ENCODE measurements around the gene DNPH1. TPM values are rescaled to one million over a fixed set of nuclear protein-coding genes. Genes with fewer than 3 reads are reported as not detected.

The DNPH1 gene
- total and polyA plus RNA-seq, 9 of the 15 experiments (the other 6 are each of a cell fraction or from before 2014, with no cell fraction given): 7.3 to 300 (median 68.7) TPM

DNA sequence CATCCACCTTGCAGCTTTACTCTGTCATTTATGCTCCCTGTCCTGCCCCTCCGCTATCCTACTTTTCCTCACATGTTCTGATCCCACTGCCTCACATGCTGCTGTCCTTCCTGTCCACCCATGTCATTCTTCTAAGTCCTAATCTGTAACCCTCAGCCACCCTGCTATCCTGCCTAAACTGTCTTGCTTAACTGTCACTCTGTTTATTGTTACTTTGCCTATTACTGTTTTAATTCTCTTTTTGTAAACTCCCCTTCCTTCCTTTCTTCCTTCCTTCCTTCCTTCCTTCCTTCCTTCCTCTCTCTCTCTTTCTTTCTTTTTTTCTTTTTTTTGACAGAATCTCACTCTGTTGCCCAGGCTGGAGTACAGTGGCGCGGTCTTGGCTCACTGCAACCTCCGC, 45.8 kb downstream of the DNPH1 start (continued):
- TF ChIP-seq, protein P1, sequence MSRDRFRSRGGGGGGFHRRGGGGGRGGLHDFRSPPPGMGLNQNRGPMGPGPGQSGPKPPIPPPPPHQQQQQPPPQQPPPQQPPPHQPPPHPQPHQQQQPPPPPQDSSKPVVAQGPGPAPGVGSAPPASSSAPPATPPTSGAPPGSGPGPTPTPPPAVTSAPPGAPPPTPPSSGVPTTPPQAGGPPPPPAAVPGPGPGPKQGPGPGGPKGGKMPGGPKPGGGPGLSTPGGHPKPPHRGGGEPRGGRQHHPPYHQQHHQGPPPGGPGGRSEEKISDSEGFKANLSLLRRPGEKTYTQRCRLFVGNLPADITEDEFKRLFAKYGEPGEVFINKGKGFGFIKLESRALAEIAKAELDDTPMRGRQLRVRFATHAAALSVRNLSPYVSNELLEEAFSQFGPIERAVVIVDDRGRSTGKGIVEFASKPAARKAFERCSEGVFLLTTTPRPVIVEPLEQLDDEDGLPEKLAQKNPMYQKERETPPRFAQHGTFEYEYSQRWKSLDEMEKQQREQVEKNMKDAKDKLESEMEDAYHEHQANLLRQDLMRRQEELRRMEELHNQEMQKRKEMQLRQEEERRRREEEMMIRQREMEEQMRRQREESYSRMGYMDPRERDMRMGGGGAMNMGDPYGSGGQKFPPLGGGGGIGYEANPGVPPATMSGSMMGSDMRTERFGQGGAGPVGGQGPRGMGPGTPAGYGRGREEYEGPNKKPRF (IDR thresholded peaks at IDR 0.05; ENCODE audit: low read depth, low read length): no peak
- no peak for TF ChIP-seq RUNX1 (IDR thresholded peaks at IDR 0.05; ENCODE audit: low read depth)
- TF ChIP-seq, protein P2, sequence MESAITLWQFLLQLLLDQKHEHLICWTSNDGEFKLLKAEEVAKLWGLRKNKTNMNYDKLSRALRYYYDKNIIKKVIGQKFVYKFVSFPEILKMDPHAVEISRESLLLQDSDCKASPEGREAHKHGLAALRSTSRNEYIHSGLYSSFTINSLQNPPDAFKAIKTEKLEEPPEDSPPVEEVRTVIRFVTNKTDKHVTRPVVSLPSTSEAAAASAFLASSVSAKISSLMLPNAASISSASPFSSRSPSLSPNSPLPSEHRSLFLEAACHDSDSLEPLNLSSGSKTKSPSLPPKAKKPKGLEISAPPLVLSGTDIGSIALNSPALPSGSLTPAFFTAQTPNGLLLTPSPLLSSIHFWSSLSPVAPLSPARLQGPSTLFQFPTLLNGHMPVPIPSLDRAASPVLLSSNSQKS (CRISPR knock-in tag; IDR thresholded peaks at IDR 0.05): no peak
- TF ChIP-seq KDM2B (CRISPR knock-in tag; IDR thresholded peaks at IDR 0.05): no peak
- TF ChIP-seq POLR3G (IDR thresholded peaks at IDR 0.05; ENCODE audit: extremely low read depth, insufficient read length, insufficient replicate concordance): no peak
- TF ChIP-seq ZNF76 (CRISPR knock-in tag; IDR thresholded peaks at IDR 0.05; ENCODE audit: borderline replicate concordance): 0 out of 2 replicates have a peak, but pooled peaks have one; percentile 13
- TF ChIP-seq, protein P3, sequence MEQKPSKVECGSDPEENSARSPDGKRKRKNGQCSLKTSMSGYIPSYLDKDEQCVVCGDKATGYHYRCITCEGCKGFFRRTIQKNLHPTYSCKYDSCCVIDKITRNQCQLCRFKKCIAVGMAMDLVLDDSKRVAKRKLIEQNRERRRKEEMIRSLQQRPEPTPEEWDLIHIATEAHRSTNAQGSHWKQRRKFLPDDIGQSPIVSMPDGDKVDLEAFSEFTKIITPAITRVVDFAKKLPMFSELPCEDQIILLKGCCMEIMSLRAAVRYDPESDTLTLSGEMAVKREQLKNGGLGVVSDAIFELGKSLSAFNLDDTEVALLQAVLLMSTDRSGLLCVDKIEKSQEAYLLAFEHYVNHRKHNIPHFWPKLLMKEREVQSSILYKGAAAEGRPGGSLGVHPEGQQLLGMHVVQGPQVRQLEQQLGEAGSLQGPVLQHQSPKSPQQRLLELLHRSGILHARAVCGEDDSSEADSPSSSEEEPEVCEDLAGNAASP (IDR thresholded peaks at IDR 0.05): no peak
- TF ChIP-seq, protein P4, sequence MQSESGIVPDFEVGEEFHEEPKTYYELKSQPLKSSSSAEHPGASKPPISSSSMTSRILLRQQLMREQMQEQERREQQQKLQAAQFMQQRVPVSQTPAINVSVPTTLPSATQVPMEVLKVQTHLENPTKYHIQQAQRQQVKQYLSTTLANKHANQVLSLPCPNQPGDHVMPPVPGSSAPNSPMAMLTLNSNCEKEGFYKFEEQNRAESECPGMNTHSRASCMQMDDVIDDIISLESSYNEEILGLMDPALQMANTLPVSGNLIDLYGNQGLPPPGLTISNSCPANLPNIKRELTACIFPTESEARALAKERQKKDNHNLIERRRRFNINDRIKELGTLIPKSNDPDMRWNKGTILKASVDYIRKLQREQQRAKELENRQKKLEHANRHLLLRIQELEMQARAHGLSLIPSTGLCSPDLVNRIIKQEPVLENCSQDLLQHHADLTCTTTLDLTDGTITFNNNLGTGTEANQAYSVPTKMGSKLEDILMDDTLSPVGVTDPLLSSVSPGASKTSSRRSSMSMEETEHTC (IDR thresholded peaks at IDR 0.05): no peak
- TF ChIP-seq GATA2 (CRISPR knock-in tag; IDR thresholded peaks at IDR 0.05): no peak
- TF ChIP-seq, protein P5, sequence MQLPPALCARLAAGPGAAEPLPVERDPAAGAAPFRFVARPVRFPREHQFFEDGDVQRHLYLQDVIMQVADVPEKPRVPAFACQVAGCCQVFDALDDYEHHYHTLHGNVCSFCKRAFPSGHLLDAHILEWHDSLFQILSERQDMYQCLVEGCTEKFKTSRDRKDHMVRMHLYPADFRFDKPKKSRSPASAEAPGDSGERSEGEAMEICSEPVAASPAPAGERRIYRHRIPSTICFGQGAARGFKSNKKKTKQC (CRISPR knock-in tag; IDR thresholded peaks at IDR 0.05): no peak
- no peak for TF ChIP-seq ZNF3 (CRISPR knock-in tag; IDR thresholded peaks at IDR 0.05)
- TF ChIP-seq ZNF133 (CRISPR knock-in tag; IDR thresholded peaks at IDR 0.05): no peak
- no peak for TF ChIP-seq TAF7 (tag; IDR thresholded peaks at IDR 0.05)
- no peak for TF ChIP-seq SMARCB1 (IDR thresholded peaks at IDR 0.05; ENCODE audit: insufficient read length, low read depth)
- no peak for TF ChIP-seq EWSR1 (IDR thresholded peaks at IDR 0.05; ENCODE audit: borderline replicate concordance, low read depth, partially characterized antibody)
- TF ChIP-seq, protein P6, sequence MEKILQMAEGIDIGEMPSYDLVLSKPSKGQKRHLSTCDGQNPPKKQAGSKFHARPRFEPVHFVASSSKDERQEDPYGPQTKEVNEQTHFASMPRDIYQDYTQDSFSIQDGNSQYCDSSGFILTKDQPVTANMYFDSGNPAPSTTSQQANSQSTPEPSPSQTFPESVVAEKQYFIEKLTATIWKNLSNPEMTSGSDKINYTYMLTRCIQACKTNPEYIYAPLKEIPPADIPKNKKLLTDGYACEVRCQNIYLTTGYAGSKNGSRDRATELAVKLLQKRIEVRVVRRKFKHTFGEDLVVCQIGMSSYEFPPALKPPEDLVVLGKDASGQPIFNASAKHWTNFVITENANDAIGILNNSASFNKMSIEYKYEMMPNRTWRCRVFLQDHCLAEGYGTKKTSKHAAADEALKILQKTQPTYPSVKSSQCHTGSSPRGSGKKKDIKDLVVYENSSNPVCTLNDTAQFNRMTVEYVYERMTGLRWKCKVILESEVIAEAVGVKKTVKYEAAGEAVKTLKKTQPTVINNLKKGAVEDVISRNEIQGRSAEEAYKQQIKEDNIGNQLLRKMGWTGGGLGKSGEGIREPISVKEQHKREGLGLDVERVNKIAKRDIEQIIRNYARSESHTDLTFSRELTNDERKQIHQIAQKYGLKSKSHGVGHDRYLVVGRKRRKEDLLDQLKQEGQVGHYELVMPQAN (IDR thresholded peaks at IDR 0.05; ENCODE audit: borderline replicate concordance): peak; percentile 78; the same call in 1 of the 2 replicates
- TF ChIP-seq, protein P7, sequence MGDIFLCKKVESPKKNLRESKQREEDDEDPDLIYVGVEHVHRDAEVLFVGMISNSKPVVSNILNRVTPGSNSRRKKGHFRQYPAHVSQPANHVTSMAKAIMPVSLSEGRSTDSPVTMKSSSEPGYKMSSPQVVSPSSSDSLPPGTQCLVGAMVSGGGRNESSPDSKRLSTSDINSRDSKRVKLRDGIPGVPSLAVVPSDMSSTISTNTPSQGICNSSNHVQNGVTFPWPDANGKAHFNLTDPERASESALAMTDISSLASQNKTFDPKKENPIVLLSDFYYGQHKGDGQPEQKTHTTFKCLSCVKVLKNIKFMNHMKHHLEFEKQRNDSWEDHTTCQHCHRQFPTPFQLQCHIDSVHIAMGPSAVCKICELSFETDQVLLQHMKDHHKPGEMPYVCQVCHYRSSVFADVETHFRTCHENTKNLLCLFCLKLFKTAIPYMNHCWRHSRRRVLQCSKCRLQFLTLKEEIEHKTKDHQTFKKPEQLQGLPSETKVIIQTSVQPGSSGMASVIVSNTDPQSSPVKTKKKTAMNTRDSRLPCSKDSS (IDR thresholded peaks at IDR 0.05; ENCODE audit: low read depth, partially characterized antibody): no peak
- peak; percentile 88; the same call in 1 of the 2 replicates for TF ChIP-seq HLTF (IDR thresholded peaks at IDR 0.05)
